Stimulated activated CD4-positive, alpha-beta T cell treated with anti-CD3 and anti-CD28 coated beads, TNF-alpha, amount 100 ng/mL, for 24 hours (primary cell): ENCODE results near the gene TGFB1I1.
"Not testable (repeated sequence)": the region's sequence is repeated elsewhere in the genome, so short reads cannot be mapped to it uniquely, and the experiment has no call there.

Experiments
- DNase-seq, 3 experiments: peaks; one replicate each; pipeline ENCODE4 v3.0.0-alpha.2; 2020; ENCODE audit warnings: low read depth in 3 of 3

Gene TGFB1I1

DNA sequence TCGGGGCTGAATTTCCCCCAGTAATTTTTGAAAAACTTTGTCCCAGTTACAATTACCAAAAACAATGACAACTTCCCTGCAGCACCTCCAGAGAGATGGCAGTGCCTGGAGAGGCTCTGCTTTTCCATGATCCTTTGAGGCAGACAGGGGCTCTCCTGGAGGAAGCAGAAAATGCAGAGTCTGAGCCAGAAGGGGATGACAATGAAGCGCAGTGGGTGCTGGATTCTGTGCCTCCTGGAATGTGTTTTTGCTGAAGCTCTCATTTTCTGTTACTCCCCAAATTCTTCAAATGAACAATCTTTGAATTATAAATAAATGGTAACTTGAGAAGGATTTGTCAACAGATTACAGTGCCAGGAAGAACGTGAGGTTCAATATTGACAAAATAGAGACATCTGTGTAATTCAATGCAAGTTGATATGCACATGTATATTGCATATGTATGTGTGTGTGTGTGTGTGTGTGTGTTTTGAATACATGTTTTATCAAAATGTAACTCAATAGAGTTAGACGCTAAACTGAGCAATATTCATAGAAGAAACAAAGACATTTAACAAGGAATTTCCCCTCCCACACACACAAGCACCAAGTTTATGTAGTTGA is 45.9 kb downstream of the TGFB1I1 start:
- DNase-seq: no peak

DNA sequence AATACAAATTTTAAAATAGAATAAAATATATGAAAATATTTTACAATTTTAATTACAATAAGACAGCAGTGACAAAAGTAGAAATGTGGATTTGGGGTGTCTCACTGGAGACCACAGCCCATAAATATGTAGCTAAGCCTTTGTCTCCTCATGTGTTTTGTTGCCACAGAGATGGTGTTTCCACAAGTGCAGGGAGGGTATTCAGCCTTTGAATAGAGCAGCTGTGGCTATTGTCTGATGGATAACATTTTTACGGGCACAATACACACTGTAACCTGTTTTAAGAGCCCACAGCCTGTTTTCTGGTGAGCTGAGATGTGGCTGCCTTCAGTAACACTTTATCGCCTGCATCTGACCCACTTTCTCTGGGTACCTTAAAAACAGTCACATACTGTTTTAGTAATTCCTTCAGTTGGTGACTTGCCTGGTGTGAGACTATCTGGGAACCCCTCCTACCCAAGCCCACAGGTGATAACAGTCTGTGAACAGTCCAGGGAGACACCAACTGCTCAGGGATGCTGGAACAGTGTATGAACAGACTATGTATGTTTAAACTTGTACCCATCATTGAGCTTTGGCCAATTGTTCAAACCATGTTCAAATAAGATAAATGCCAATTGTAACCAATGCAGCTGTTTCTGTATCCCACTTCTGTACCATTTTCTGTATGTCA is 47.9 kb downstream of the TGFB1I1 start:
- DNase-seq: no peak

DNA sequence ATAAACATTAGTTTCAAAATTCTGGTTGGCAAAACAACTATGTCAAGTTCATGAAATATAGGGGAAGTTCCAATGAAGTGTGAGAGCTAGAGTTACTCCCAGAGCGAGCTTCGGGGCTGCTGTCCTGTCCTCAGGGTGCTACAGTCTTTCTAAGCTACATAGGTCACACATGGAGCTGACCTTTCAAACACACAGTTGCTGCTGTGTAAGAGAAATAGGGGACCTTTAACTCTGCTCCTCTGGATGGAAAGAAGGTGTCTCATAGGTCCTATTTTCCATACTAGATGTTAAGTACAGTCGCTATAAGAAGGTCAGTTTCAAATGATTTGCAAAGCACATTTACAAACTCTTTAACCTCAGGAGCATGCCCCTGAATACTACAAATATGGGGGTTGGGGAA is 49.4 kb downstream of the TGFB1I1 start:
- no peak for DNase-seq

GRCh38 chr16:31522071-31522470 is 50.1 kb downstream of the TGFB1I1 start:
- DNase-seq: no peak

DNA sequence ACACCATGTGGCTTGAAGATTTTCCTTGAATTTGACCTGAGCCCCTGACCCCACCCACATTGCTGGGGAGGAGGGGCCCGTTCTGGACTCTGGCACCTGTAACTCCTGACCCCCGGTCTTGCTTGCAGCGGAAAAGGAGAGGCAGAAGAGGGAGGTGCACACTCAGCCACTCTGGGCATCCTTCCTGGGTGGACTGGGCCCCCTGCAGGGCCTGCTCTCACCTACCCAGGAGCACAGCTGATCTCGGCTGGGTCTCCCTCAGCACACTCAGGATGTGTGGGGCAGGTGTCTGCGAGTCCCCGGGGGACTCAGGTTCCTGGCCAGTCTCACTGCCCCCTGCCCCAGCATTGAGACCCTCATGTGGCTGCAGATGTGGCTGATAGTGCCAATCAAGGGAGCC is 51.8 kb downstream of the TGFB1I1 start:
- not testable (repeated sequence) for DNase-seq

DNA sequence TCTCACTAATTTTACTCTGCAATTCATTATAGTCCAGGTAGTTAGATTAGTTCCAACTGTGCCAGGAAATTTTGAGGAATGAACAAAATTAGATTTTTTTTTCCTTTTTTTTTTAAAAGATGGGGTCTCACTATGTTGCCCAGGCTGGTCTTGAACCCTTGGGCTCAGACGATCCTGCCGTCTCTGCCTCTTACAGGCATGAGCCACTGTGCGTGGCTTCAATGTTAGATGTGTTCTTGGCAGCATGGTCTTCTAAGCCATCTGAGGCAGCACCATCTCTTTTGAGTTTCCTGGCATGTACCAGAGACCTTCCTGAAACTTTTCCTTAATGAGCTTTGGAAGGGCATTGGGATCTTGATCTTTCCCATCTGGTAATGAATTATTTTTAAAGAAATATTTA is 53.2 kb downstream of the TGFB1I1 start:
- DNase-seq: no peak
